ENCODE results near the gene MSI2. TPM values are rescaled to one million over a fixed set of nuclear protein-coding genes. Genes with fewer than 3 reads are reported as not detected.

Gene MSI2
- total RNA-seq, 2 experiments from 2014 or later, result 131 to 164 TPM

- DNase-seq (ENCODE audit: low spot score), result no peak
- peaks cover 51% of the 10 kb centered on the region; the same call in 1 of the 2 replicates for H3K79me2 ChIP-seq (ENCODE audit: insufficient read depth, low read depth, low read length)
- peaks cover 100% of the 10 kb centered on the region for H3K4me1 ChIP-seq (ENCODE audit: insufficient read depth, low read length, poor library complexity, severe bottlenecking)
Measured at GRCh38 chr17:57363998-57364643, 107.8 kb downstream of the MSI2 start.

GRCh38 chr17:57365420-57365819 is 109.1 kb downstream of the MSI2 start:
- Histone ChIP-seq H3K36me3 (ENCODE audit: insufficient read depth, low read length) (peaks cover 10% of the 10 kb centered on the region), H3K27ac (ENCODE audit: low read depth, low read length, poor library complexity, severe bottlenecking) (peak overlapping the region; percentile 77), H3K9me3 (ENCODE audit: low read length) (no peaks in the 10 kb centered on the region), H3K9me2 (ENCODE audit: insufficient read depth, low read length) (no peaks in the 10 kb centered on the region), H4K20me1 (ENCODE audit: insufficient read depth, low read length) (no peaks in the 10 kb centered on the region), H2AFZ (ENCODE audit: low read length) (peak overlapping the region; percentile 32; the same call in 1 of the 2 replicates), H3K79me2 (ENCODE audit: insufficient read depth, low read depth, low read length) (peaks cover 38% of the 10 kb centered on the region; the same call in 1 of the 2 replicates), H3K4me2 (ENCODE audit: low read length) (peak overlapping the region; percentile 63), H3K4me3 (ENCODE audit: low read depth, low read length, poor library complexity, severe bottlenecking) (peak overlapping the region; percentile 10), H3K4me1 (ENCODE audit: insufficient read depth, low read length, poor library complexity, severe bottlenecking) (peaks cover 95% of the 10 kb centered on the region)
- BruUV-seq (replicated peaks), result no TSS peak
- CTCF ChIA-PET (ENCODE audit: unreplicated experiment), result no interaction called here
- POLR2A ChIA-PET, result interaction anchor here (0.6 to 6.1 kb wide), 4 partner anchors 9 to 259 kb away, joined by 3 to 43 read pairs (median 4); no protein-coding TSS in a partner anchor
- DNase-seq (ENCODE audit: low spot score), result no peak
- intact Hi-C loops (cut with micrococcal nuclease; ENCODE audit: unreplicated experiment), result no loop called here
- TF ChIP-seq EZH2phosphoT487 (IDR thresholded peaks at IDR 0.05; ENCODE audit: borderline replicate concordance, low read depth, low read length) (no peak), CTCF (conservative IDR thresholded peaks at IDR 0.05; ENCODE audit: low read length) (no peak)

More at GRCh38 chr17:57363998-57364643, 107.8 kb downstream of the MSI2 start:
- ChIA-PET POLR2A (interaction anchor here (0.8 to 6.1 kb wide), 5 partner anchors 8 to 260 kb away, joined by 3 to 43 read pairs (median 4); no protein-coding TSS in a partner anchor), CTCF (ENCODE audit: unreplicated experiment) (no interaction called here)
- no peaks in the 10 kb centered on the region for H3K9me3 ChIP-seq (ENCODE audit: low read length)
- peak overlapping the region; percentile 32; the same call in 1 of the 2 replicates for H2AFZ ChIP-seq (ENCODE audit: low read length)
- H3K4me3 ChIP-seq (ENCODE audit: low read depth, low read length, poor library complexity, severe bottlenecking), result peak overlapping the region; percentile 11
- no peaks in the 10 kb centered on the region for H3K9me2 ChIP-seq (ENCODE audit: insufficient read depth, low read length)
- intact Hi-C loops (cut with micrococcal nuclease; ENCODE audit: unreplicated experiment), result no loop called here
- peaks cover 10% of the 10 kb centered on the region for H3K36me3 ChIP-seq (ENCODE audit: insufficient read depth, low read length)
- no peak for TF ChIP-seq EZH2phosphoT487 (IDR thresholded peaks at IDR 0.05; ENCODE audit: borderline replicate concordance, low read depth, low read length)
- TF ChIP-seq CTCF (conservative IDR thresholded peaks at IDR 0.05; ENCODE audit: low read length), result no peak
- peak overlapping the region; percentile 77 for H3K27ac ChIP-seq (ENCODE audit: low read depth, low read length, poor library complexity, severe bottlenecking)
- BruUV-seq (replicated peaks), result no TSS peak
- H4K20me1 ChIP-seq (ENCODE audit: insufficient read depth, low read length), result no peaks in the 10 kb centered on the region
- H3K4me2 ChIP-seq (ENCODE audit: low read length), result peak overlapping the region; percentile 63

DNA sequence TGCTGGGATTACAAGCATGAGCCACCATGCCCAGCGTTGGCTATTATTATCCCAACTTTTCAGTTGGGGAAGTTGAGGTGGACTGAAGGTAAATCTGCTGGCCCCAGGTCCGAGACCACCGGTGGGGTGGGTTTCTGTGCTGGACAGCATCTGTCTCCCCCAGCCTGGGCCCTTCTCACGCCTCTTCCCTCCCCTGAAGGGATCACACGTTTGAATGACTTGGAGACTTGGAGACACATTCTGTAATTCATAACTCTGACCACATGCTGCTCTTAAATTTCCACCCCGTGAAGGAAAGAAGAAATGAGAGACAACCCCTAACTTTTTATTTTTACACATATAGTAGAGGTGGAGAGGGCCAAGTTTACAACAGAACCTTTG is 109.8 kb downstream of the MSI2 start:
- Histone ChIP-seq H4K20me1 (ENCODE audit: insufficient read depth, low read length) (no peaks in the 10 kb centered on the region), H3K4me3 (ENCODE audit: low read depth, low read length, poor library complexity, severe bottlenecking) (peak overlapping the region; percentile 24), H3K4me2 (ENCODE audit: low read length) (peak overlapping the region; percentile 63), H3K36me3 (ENCODE audit: insufficient read depth, low read length) (peaks cover 10% of the 10 kb centered on the region), H3K9me2 (ENCODE audit: insufficient read depth, low read length) (no peaks in the 10 kb centered on the region), H3K27ac (ENCODE audit: low read depth, low read length, poor library complexity, severe bottlenecking) (peak overlapping the region; percentile 24), H2AFZ (ENCODE audit: low read length) (no peak overlapping the region; the same call in 1 of the 2 replicates), H3K4me1 (ENCODE audit: insufficient read depth, low read length, poor library complexity, severe bottlenecking) (peaks cover 88% of the 10 kb centered on the region), H3K9me3 (ENCODE audit: low read length) (no peaks in the 10 kb centered on the region), H3K79me2 (ENCODE audit: insufficient read depth, low read depth, low read length) (peaks cover 31% of the 10 kb centered on the region; the same call in 1 of the 2 replicates)
- POLR2A ChIA-PET, result interaction anchor here (1.1 to 6.1 kb wide), 3 partner anchors 10 to 258 kb away, joined by 3 to 43 read pairs (median 5); no protein-coding TSS in a partner anchor
- no TSS peak for BruUV-seq (replicated peaks)
- DNase-seq (ENCODE audit: low spot score), result no peak
- TF ChIP-seq CTCF (conservative IDR thresholded peaks at IDR 0.05; ENCODE audit: low read length) (no peak), EZH2phosphoT487 (IDR thresholded peaks at IDR 0.05; ENCODE audit: borderline replicate concordance, low read depth, low read length) (no peak)
- intact Hi-C loops (cut with micrococcal nuclease; ENCODE audit: unreplicated experiment), result no loop called here
- CTCF ChIA-PET (ENCODE audit: unreplicated experiment), result interaction anchor here (1.1 kb wide), 1 partner anchor 11 kb away, joined by 3 read pairs; no protein-coding TSS in a partner anchor
